Endometrial microvascular endothelial cells (primary cell): Measurements from ENCODE around the gene MAPK9. TPM values are rescaled to one million over a fixed set of nuclear protein-coding genes. Genes with fewer than 3 reads are reported as not detected.

Source experiments
- in situ Hi-C: cut with HindIII; loops from 2 replicates; pipeline ENCODE4 v1.10.0; 2017; ENCODE audit warnings: low sequenced_read_pairs, low pct_unique_long_range_greater_than_20kb; ENCODE audit errors: inconsistent ontology term
- total RNA-seq: library from RNA; depleted of rRNA; stranded (reverse); fragments of >200 nt; gene quantifications from one replicate; pipeline ENCODE4 v1.2.3, GENCODE V29; 2015; ENCODE audit errors: inconsistent ontology term

MAPK9 gene
- 26.7 TPM for total RNA-seq

- in situ Hi-C loops, result no loop called here
These were observed at the start of gene MAPK9 for GRCh38 chr5:180291943-180292831. TSS of gene MAPK9 (minus strand) at chr5:180292083. CDS start at chr5:180280561, 11,522 bp downstream.

- in situ Hi-C loops, result no loop called here
These were observed 49.7 kb upstream of the MAPK9 start for GRCh38 chr5:180341595-180341994.

- in situ Hi-C loops, result no loop called here
These were observed 49.0 kb upstream of the MAPK9 start for GRCh38 chr5:180340856-180341255.

- in situ Hi-C loops, result no loop called here
These were observed 47.8 kb upstream of the MAPK9 start for GRCh38 chr5:180339583-180340183.

GRCh38 chr5:180338001-180338707, 46.3 kb upstream of the MAPK9 start:
- in situ Hi-C loops, result no loop called here

GRCh38 chr5:180336234-180337020, 44.5 kb upstream of the MAPK9 start:
- in situ Hi-C loops, result no loop called here

GRCh38 chr5:180335614-180336233, 43.8 kb upstream of the MAPK9 start:
- in situ Hi-C loops, result no loop called here

- in situ Hi-C loops, result no loop called here
These were observed 43.1 kb upstream of the MAPK9 start for GRCh38 chr5:180334751-180335613.

GRCh38 chr5:180334176-180334575, 42.3 kb upstream of the MAPK9 start:
- in situ Hi-C loops, result no loop called here

GRCh38 chr5:180333661-180334060, 41.8 kb upstream of the MAPK9 start:
- in situ Hi-C loops, result no loop called here

DNA sequence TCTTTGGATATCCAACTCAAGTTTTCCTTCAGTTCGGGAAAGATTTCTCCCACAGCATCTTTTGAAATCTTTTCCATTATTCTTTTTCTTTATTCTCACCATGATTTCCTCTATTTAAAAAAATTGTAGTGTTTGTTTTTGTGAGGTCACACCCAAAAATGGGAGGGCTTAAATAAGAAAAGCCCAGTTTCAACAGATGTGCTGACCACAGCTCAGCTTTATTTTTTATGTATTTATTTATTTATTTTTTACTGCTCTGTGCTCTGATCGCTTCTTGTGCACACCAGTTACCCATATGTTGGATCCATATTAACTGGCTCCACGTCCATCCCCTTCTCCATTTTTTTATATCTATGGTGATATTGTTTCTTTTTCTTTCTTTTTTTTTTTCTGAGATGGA, 41.0 kb upstream of the MAPK9 start:
- in situ Hi-C loops, result no loop called here

DNA sequence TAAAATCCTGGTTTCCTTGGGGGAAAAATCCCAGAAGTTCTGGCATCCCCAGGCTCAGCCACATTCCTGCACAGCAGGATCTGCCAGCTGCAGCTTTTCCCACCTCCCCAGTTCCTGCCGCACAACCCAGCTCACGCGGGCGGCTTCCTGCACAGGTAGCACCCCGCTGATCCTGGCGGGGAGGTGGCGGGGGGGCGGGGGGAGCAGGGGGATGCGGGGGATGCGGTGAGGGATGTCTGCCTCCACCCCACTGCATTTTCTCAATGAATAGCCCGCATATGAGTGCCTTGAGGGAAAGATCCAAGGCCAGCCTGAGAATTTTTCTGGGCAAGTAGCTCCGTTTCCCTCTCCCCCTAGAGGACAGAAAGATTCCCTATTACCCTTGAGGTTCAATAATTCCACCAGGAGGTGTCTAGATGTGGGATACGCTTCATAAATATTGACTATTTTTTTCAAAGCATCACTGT, 40.2 kb upstream of the MAPK9 start:
- in situ Hi-C loops, result no loop called here

GRCh38 chr5:180331647-180331950, 39.7 kb upstream of the MAPK9 start:
- in situ Hi-C loops, result no loop called here

DNA sequence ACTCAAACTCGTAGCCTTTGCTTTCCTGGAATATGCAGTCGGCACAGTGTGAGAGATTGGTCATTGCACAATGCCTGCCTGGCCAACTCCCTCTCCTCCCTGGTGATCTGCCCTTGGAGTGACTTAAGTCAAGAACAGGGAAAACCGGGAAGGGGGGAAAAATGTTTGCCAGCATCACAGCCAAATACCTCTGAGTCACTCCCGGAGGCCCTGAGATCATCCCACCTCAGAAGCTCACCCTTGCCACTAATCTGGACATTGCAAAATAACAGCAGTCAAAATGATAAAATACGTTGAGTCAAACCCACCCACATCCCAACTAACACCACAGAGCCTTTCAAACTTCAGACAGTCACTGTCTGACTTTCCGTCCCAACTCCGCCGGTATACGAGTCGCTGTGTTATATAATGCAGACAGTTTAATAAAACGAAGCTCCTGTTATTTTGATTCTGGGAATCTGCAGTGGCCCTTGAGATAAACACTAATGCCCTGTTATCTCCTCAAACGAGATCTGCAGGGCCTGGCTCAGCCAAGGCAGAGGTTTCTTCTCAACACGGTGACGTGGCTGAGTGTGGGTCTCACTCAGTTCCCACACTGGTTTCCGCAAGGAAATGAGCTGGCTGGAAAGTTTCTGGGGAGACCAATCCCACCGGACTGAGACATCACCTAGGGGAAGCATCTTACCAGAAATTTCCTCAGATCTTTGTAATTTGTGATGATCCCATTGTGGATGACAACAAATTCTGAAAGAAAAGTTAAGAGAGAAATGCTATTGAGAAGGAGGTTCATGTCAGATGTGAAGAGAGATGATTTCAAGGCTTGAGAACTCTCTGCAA, 39.1 kb upstream of the MAPK9 start:
- in situ Hi-C loops, result no loop called here

- in situ Hi-C loops, result no loop called here
These were observed 38.4 kb upstream of the MAPK9 start for GRCh38 chr5:180330270-180330648.

- in situ Hi-C loops, result no loop called here
These were observed 37.9 kb upstream of the MAPK9 start for GRCh38 chr5:180329606-180330269.

DNA sequence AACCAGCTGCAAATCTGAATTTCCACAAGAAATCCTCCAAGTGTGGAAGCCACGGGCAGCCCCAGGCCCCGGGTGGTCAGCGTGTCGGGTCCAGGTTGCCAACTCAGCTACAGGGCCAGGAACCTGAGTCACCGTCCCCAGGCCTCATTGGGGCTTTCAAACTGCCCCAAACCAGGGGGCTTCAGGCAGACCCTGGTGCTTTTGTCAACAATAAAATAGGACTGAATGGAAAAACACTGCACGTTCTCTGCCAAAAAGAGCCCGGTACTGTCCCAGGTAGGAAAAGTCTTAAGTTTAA, 37.2 kb upstream of the MAPK9 start:
- in situ Hi-C loops, result no loop called here
